ENCODE measurements around the gene TDRD10. TPM values are rescaled to one million over a fixed set of nuclear protein-coding genes. Genes with fewer than 3 reads are reported as not detected.

The TDRD10 gene
- total and polyA plus RNA-seq, 2 of the 4 experiments (the other 2 are of a cell fraction), result not detected

DNA sequence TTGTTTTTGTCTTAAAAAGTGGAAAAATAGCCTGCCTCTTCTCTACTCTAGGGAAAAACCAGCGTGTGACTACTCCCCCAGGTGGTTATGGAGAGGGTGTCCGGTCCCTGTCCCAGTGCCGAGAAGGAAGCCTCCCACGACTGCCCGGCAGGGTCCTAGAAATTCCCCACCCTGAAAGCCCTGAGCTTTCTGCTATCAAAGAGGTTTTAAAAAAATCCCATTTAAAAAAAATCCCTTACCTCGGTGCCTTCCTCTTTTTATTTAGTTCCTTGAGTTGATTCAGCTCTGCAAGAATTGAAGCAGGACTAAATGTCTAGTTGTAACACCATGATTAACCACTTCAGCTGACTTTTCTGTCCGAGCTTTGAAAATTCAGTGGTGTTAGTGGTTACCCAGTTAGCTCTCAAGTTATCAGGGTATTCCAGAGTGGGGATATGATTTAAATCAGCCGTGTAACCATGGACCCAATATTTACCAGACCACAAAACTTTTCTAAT lies 35.0 kb upstream of the TDRD10 start:
- Histone ChIP-seq H3K14ac (replicated peaks; ENCODE audit: low read depth, low read length) (no peak overlapping the region), H3K4me3 (ENCODE audit: insufficient read depth, low read depth, low read length) (no peak overlapping the region), H4K8ac (ENCODE audit: low read depth in 2 of 2, low read length in 2 of 2) (no peak overlapping the region), H3K9me3 (ENCODE audit: control insufficient read depth, insufficient read depth, low read length) (no peaks in the 10 kb centered on the region; the same call in 1 of the 2 replicates), H3K23ac (ENCODE audit: low read depth, low read length) (no peak overlapping the region), H3K56ac (ENCODE audit: extremely low read depth, insufficient read depth, low read length) (no peak overlapping the region), H3K4me2 (ENCODE audit: low read depth, low read length) (no peak overlapping the region), H3K27ac (ENCODE audit: insufficient read depth, low read length) (no peak overlapping the region), H2BK15ac (ENCODE audit: low read depth, low read length) (no peak overlapping the region), H3K79me1 (ENCODE audit: low read depth in 1 of 2, low read length in 2 of 2) (no peaks in the 10 kb centered on the region), H4K5ac (ENCODE audit: low read depth, low read length) (no peak overlapping the region), H3K4ac (ENCODE audit: low read depth, low read length) (no peak overlapping the region), H3K4me1 (ENCODE audit: control insufficient read depth, insufficient read depth, low read length) (peaks cover 8% of the 10 kb centered on the region), H2BK120ac (ENCODE audit: low read depth, low read length) (no peak overlapping the region), H4K91ac (ENCODE audit: insufficient read depth, low read depth, low read length) (no peak overlapping the region), H3K9me1 (ENCODE audit: insufficient read depth, low read length) (peaks cover 6% of the 10 kb centered on the region), H3K9ac (ENCODE audit: low read depth, low read length) (no peak overlapping the region), H3K27me3 (ENCODE audit: control insufficient read depth, insufficient read depth, low read length) (no peaks in the 10 kb centered on the region; the same call in 1 of the 2 replicates), H2BK5ac (ENCODE audit: low read depth, low read length, poor library complexity, severe bottlenecking) (no peak overlapping the region), H2BK20ac (ENCODE audit: low read depth, low read length) (no peak overlapping the region), H2AK9ac (replicated peaks; ENCODE audit: low read depth, low read length, poor library complexity) (no peak overlapping the region), H4K20me1 (ENCODE audit: insufficient read depth, low read length) (no peaks in the 10 kb centered on the region), H2AFZ (replicated peaks; ENCODE audit: low read length, poor library complexity) (no peak overlapping the region), H3K18ac (ENCODE audit: low read depth, low read length) (no peak overlapping the region), H3K36me3 (ENCODE audit: control insufficient read depth, insufficient read depth, low read length) (peaks cover 13% of the 10 kb centered on the region; the same call in 1 of the 2 replicates), H2AK5ac (ENCODE audit: low read depth, low read length) (no peak overlapping the region)
- BruUV-seq (replicated peaks), result TSS peak; percentile 38
- ATAC-seq (ENCODE audit: low read depth), result no peak
- DNase-seq, result no peak
- POLR2A ChIA-PET (ENCODE audit: unreplicated experiment), result no interaction called here
- CTCF ChIA-PET, result no interaction called here
- intact Hi-C loops (cut with micrococcal nuclease) (no loop called here), in situ Hi-C loops (cut with MboI; ENCODE audit: low sequenced_read_pairs) (no loop called here), dilution Hi-C loops (cut with HindIII; ENCODE audit: low sequenced_read_pairs, unreplicated experiment) (no loop called here)
- TF ChIP-seq, protein P1, sequence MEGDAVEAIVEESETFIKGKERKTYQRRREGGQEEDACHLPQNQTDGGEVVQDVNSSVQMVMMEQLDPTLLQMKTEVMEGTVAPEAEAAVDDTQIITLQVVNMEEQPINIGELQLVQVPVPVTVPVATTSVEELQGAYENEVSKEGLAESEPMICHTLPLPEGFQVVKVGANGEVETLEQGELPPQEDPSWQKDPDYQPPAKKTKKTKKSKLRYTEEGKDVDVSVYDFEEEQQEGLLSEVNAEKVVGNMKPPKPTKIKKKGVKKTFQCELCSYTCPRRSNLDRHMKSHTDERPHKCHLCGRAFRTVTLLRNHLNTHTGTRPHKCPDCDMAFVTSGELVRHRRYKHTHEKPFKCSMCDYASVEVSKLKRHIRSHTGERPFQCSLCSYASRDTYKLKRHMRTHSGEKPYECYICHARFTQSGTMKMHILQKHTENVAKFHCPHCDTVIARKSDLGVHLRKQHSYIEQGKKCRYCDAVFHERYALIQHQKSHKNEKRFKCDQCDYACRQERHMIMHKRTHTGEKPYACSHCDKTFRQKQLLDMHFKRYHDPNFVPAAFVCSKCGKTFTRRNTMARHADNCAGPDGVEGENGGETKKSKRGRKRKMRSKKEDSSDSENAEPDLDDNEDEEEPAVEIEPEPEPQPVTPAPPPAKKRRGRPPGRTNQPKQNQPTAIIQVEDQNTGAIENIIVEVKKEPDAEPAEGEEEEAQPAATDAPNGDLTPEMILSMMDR (conservative IDR thresholded peaks at IDR 0.05; ENCODE audit: low read depth, low read length), result no peak
- TF ChIP-seq CEBPB (IDR thresholded peaks at IDR 0.05; ENCODE audit: low read depth, low read length), result no peak
- TF ChIP-seq RCOR1 (IDR thresholded peaks at IDR 0.05; ENCODE audit: insufficient replicate concordance, low read length), result no peak
- no peak for TF ChIP-seq FOS (IDR thresholded peaks at IDR 0.05; ENCODE audit: low read depth, low read length)
- TF ChIP-seq POLR2A (IDR thresholded peaks at IDR 0.05; ENCODE audit: low read depth, low read length), result no peak
- TF ChIP-seq, protein P2, sequence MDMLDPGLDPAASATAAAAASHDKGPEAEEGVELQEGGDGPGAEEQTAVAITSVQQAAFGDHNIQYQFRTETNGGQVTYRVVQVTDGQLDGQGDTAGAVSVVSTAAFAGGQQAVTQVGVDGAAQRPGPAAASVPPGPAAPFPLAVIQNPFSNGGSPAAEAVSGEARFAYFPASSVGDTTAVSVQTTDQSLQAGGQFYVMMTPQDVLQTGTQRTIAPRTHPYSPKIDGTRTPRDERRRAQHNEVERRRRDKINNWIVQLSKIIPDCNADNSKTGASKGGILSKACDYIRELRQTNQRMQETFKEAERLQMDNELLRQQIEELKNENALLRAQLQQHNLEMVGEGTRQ (IDR thresholded peaks at IDR 0.05; ENCODE audit: low read depth, low read length), result no peak
- no peak for TF ChIP-seq MXI1 (IDR thresholded peaks at IDR 0.05; ENCODE audit: borderline replicate concordance, low read depth, low read length)
- TF ChIP-seq RFX5 (IDR thresholded peaks at IDR 0.05; ENCODE audit: low read depth, low read length), result no peak
- no peak for TF ChIP-seq MAFK (IDR thresholded peaks at IDR 0.05; ENCODE audit: low read depth, low read length)
- no peak for TF ChIP-seq RAD21 (IDR thresholded peaks at IDR 0.05; ENCODE audit: low read length)
- no peak for TF ChIP-seq NFE2L2 (IDR thresholded peaks at IDR 0.05; ENCODE audit: low read depth, low read length)
- TF ChIP-seq CHD1 (IDR thresholded peaks at IDR 0.05; ENCODE audit: low read depth, low read length), result no peak
- no peak for TF ChIP-seq SMC3 (IDR thresholded peaks at IDR 0.05; ENCODE audit: low read depth, low read length)
- no peak for TF ChIP-seq BHLHE40 (IDR thresholded peaks at IDR 0.05; ENCODE audit: low read depth, low read length)
- 70% methylated on average over 2 of the region's 8 CpGs; no CpG with 5 or more reads in 1 of the 2 experiments for WGBS, 2 experiments (ENCODE audit: extremely low coverage in 2 of 2, insufficient read length in 1 of 2)

Data from IMR-90 (cell line).